Panc1 (cell line): Measurements from ENCODE around the gene IGF2R.

Source experiments
- CTCF ChIP-seq: fragments of 450-650 bp; IDR thresholded peaks from 2 replicates; pipeline ENCODE4 v1.5.1; 2017; ENCODE audit warnings: mild to moderate bottlenecking
- POLR2AphosphoS5 ChIP-seq: IDR thresholded peaks from 2 replicates; pipeline ENCODE4 v1.6.1; 2012; ENCODE audit warnings: mild to moderate bottlenecking, low read depth, low read length, moderate library complexity
- SIN3A ChIP-seq: IDR thresholded peaks from 2 replicates; pipeline ENCODE4 v1.6.1; 2012; ENCODE audit warnings: low read depth, mild to moderate bottlenecking, low read length, moderate library complexity, borderline replicate concordance; ENCODE audit not compliant: insufficient read depth

- no peak for TF ChIP-seq CTCF
- no peak for TF ChIP-seq SIN3A
- no peak for TF ChIP-seq POLR2AphosphoS5
Measured at GRCh38 chr6:160054271-160054670, 85.4 kb downstream of the IGF2R start.
